IPS-15b (cell line): ENCODE measurements around the gene GNA12.

Source experiments
- H3K27me3 ChIP-seq: one replicate; pipeline ENCODE4 v1.6.1; 2013; ENCODE audit warnings: low read length; ENCODE audit not compliant: control insufficient read depth, insufficient read depth
- H3K36me3 ChIP-seq: one replicate; pipeline ENCODE4 v1.6.1; 2013; ENCODE audit warnings: low read length; ENCODE audit not compliant: control insufficient read depth, insufficient read depth
- H3K4me1 ChIP-seq: one replicate; pipeline ENCODE4 v1.6.1; 2013; ENCODE audit warnings: mild to moderate bottlenecking, low read length; ENCODE audit not compliant: control insufficient read depth, insufficient read depth
- H3K4me3 ChIP-seq: one replicate; pipeline ENCODE4 v1.5.1; 2013; ENCODE audit warnings: low read depth, low read length
- H3K9ac ChIP-seq: one replicate; pipeline ENCODE4 v1.6.1; 2013; ENCODE audit warnings: low read depth, mild to moderate bottlenecking, low read length
- H3K9me3 ChIP-seq: one replicate; pipeline ENCODE4 v1.6.1; 2013; ENCODE audit warnings: mild to moderate bottlenecking, low read length; ENCODE audit not compliant: control insufficient read depth, insufficient read depth

The GNA12 gene

DNA sequence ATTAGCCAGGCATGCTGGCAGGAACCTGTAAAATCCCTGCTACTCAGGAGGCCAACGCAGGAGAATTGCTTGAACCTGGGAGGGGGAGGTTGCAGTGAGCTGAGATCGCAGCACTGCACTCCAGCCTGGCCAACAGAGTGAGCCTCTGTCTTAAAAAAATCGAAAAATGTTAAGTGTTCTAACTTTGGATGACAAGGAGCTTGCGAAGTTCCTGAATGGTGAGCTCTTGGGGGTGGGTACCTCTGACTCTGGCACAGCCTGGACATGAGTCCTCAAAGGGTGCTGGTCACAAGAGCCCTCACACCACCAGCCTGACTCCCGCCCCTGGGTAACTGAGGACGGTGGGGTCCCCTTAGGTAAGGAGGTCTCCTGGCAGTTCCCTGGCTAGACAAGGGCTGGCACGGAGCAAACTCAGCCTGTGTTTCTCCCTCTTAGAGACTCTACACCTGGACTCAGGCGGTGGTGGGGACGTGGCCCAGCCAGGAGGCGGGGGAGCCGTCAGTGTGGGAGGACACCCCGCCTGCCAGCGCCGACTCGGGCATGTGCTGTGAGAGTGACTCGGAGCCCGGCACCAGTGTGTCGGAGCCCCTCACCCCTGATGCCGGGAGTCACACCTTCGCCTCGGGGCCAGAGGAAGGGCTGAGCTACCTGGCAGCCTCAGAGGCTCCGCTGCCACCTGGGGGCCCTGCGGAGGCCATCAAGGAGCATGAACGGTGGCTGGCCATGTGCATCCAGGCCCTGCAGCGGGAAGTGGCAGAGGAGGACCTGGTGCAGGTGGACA, 132.0 kb downstream of the GNA12 start:
- Histone ChIP-seq H3K36me3 (peaks cover 12% of the 10 kb centered on the region), H3K9me3 (no peaks in the 10 kb centered on the region), H3K27me3 (no peaks in the 10 kb centered on the region), H3K4me1 (no peaks in the 10 kb centered on the region), H3K9ac (no peak overlapping the region), H3K4me3 (no peak overlapping the region)

DNA sequence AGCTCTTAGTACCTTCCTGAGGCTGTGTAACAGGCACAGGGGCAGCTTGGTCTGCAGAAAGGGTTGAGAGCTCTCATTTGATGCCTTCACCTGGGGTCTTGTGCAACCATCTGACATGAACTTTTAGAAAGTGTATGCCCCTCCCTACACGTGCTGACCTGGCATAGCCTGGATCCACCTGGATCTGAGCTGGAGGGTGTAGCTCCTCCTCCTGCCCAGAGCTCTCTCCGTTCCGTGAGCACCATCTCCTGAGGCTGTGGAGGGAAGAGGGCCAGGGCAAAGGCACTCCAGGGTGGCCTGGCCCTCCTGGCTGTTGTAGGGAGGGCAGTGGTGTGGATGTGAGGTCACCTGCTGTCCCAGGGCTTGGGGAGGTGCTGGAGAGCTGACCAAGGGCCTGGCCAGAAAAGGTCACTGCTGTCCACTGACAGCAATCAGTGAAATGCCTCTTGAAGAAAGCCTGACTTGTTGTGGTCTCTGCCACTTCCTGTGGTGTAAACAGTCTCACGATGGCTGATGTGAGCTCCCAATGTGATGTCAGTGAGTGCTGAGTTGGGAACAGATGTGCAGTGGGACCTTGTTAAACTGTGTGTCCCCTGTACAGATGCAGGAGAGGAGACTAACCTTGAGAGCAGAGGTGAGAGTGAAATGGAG, 133.1 kb downstream of the GNA12 start:
- Histone ChIP-seq H3K36me3 (peaks cover 10% of the 10 kb centered on the region), H3K4me3 (no peak overlapping the region), H3K9me3 (no peaks in the 10 kb centered on the region), H3K9ac (no peak overlapping the region), H3K4me1 (no peaks in the 10 kb centered on the region), H3K27me3 (no peaks in the 10 kb centered on the region)

DNA sequence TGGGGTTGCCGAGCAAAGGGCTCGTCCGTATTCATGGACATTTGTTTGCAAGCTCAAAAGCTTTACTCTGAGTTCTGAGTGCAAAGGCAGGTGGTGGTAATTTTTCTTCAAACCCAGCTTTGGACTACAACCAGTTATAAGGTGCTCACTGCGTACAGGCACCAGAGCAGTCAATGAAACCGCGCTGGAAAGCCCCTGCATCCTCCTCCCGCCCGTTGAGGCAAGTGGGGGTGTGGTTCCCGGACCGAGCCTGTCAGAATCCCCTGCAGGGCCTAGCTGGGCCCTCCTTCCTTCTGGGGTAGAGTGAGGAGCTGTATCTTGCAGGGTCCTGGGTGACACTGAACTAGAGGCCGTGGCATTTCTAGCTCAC, 133.8 kb downstream of the GNA12 start:
- H3K4me1 ChIP-seq = no peaks in the 10 kb centered on the region
- H3K27me3 ChIP-seq = no peaks in the 10 kb centered on the region
- no peaks in the 10 kb centered on the region for H3K9me3 ChIP-seq
- peaks cover 9% of the 10 kb centered on the region for H3K36me3 ChIP-seq
- H3K4me3 ChIP-seq = no peak overlapping the region
- peak overlapping the region; percentile 24 for H3K9ac ChIP-seq

DNA sequence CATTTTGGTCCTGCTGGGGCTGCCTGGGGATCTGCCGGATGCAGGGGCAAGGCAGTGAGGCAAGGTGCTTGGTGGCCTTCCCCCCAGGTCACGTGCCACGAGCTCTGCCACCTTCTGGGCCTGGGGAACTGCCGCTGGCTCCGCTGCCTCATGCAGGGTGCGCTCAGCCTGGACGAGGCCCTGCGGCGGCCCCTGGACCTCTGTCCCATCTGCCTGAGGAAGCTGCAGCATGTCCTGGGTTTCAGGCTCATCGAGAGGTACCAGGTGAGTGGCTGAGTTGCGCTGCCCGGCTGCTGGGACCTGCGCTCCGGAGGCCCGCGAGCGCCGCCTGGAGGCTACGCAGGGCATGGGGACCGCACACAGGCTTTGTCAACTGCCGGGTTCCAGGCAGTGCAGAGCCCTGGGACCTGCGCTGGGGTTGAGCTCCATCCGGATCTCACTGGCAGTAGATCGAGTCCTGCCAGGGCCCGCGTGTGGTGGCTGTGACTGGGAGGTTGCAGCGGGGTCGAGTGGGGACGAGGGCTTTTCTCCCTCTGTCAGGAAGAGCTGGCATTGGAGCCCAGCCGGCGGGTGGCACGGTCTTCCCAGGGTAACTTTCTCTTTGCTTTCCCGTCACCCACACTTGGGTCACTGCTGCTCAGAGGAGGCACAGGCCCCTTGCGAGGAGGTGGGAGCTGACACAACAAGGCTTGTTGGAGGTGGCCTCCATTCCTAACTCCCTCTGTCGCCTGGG, 134.4 kb downstream of the GNA12 start:
- Histone ChIP-seq H3K9ac (peak overlapping the region; percentile 24), H3K36me3 (peaks cover 8% of the 10 kb centered on the region), H3K27me3 (no peaks in the 10 kb centered on the region), H3K4me1 (no peaks in the 10 kb centered on the region), H3K4me3 (no peak overlapping the region), H3K9me3 (no peaks in the 10 kb centered on the region)

DNA sequence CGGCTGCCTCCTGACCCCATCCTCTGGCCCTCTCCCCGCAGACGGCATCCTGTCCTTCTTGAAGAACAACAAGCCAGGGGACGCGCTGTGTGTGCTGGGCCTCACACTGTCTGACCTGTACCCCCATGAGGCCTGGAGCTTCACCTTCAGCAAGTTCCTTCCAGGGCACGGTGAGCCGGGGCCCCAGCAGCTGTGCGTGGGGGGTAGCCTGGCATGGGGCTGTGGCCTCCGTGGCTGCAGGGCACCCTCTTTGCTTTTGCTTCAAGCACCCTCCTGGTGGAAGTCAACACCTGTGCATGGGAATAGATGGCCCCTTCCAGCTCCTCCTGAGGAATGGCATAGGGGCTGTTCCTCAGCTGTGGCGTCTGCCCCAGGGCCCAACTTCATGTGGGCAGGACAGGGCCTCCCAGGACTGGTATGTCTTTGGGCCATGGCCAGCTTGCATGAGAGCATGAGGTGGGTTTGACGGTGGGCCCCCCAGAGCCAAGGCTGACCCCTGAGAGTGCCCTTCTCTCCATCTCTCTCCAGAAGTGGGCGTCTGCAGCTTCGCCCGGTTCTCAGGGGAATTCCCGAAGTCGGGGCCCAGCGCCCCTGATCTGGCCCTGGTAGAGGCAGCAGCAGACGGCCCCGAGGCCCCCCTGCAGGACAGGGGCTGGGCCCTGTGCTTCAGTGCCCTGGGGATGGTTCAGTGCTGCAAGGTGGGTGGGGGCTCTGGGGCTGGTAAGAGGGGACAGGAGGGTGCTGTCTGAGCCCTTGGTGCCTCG, 135.4 kb downstream of the GNA12 start:
- Histone ChIP-seq H3K9me3 (no peaks in the 10 kb centered on the region), H3K36me3 (peaks cover 8% of the 10 kb centered on the region), H3K4me1 (no peaks in the 10 kb centered on the region), H3K9ac (no peak overlapping the region), H3K4me3 (no peak overlapping the region), H3K27me3 (no peaks in the 10 kb centered on the region)

DNA sequence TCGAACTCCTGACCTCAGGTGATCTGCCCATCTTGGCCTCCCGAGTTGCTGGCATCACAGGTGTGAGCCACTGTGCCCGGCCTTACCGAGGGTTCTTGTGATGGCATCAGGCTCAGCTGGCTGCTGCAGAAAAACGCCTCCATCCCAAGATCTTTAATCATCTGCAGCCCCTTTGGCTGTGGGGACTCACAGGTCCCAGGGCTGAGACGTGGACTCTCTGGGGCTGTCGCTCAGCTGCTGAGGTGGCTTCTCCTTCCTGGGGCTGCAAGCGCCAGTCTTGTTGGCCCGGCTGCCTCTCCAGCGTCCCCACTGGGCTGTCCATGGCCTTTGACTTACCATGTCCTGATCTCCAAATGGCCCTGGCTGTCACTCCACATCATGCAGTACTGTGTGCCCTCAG, 136.1 kb downstream of the GNA12 start:
- H3K36me3 ChIP-seq = peaks cover 8% of the 10 kb centered on the region
- H3K4me3 ChIP-seq = no peak overlapping the region
- no peaks in the 10 kb centered on the region for H3K4me1 ChIP-seq
- H3K9ac ChIP-seq = no peak overlapping the region
- no peaks in the 10 kb centered on the region for H3K9me3 ChIP-seq
- no peaks in the 10 kb centered on the region for H3K27me3 ChIP-seq

DNA sequence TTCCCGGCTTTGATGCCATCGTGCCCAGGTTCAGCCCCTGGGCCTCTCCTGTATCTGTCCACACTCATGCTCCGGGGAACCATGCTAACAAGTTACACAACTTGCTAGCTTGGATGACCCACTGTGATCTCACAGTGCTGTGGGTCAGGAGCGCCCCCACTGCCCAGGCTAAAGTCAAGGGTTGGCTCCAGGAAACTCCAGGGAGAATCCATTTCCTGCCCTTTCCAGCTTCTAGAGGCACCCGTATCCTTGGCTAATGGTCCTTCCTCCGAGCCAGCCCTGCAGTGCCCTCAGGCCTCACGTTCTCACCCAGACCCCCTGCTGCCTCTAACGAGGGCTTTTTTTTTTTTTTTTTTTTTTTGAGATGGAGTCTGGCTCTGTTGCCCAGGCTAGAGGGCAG, 136.6 kb downstream of the GNA12 start:
- H3K27me3 ChIP-seq = no peaks in the 10 kb centered on the region
- no peak overlapping the region for H3K9ac ChIP-seq
- no peak overlapping the region for H3K4me3 ChIP-seq
- H3K9me3 ChIP-seq = no peaks in the 10 kb centered on the region
- H3K36me3 ChIP-seq = peaks cover 7% of the 10 kb centered on the region
- no peaks in the 10 kb centered on the region for H3K4me1 ChIP-seq

DNA sequence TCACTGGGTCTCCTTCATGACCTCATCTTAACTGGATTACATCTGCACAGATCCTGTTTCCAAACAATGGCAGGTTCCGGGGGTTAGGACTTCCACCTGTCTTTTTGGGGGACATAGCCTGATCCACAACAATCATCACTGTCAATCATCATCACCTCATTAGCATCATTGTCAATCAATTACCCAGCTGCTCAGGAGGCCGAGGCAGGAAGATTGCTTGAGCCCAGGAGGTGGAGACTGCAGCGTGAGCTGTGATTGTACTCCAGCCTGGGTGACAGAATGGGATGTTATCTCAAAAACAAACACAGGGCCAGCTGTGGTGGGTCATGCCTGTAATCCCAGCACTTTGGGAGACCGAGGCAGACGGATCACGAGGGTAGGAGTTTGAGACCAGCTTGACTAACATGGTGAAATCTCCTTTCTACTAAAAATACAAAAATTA, 137.4 kb downstream of the GNA12 start:
- Histone ChIP-seq H3K9me3 (no peaks in the 10 kb centered on the region), H3K9ac (no peak overlapping the region), H3K27me3 (no peaks in the 10 kb centered on the region), H3K36me3 (peaks cover 2% of the 10 kb centered on the region), H3K4me3 (no peak overlapping the region), H3K4me1 (no peaks in the 10 kb centered on the region)

DNA sequence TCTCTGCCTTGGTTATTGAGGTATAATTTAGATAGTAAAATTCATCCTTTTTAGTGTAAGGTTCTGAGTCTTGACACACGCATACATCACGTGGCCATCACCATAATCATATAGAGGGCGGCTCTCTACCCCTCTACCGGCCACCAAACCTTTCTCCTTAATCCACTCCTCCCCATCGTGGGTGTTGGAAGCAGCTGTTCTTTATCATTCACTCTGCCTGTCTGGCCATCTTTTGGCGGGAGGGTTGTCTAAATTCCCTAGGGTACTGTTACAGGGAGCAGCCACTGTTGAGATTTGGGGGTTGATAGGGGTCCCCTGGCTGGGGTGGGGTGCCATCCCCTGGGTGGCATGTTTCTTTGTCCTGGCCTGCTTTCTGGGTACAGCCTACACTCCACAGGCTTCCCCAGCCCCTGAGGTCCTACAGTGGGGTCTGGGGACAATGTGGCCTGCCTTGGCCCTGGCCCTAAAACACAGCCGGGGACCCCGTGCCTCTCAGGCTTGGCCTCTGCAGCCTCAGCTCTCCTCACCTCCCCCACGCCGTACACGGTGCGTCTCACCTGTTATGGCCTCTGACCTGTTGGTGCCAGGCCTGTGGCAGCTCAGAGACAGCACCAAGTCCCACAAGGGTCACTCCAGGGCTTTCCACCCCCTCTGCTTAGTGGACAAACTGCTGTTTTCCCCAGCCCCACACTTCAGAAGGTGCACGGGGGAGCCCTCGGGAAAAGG, 138.6 kb downstream of the GNA12 start:
- no peak overlapping the region for H3K4me3 ChIP-seq
- no peaks in the 10 kb centered on the region for H3K27me3 ChIP-seq
- no peak overlapping the region for H3K9ac ChIP-seq
- H3K9me3 ChIP-seq = no peaks in the 10 kb centered on the region
- no peaks in the 10 kb centered on the region for H3K36me3 ChIP-seq
- no peaks in the 10 kb centered on the region for H3K4me1 ChIP-seq

DNA sequence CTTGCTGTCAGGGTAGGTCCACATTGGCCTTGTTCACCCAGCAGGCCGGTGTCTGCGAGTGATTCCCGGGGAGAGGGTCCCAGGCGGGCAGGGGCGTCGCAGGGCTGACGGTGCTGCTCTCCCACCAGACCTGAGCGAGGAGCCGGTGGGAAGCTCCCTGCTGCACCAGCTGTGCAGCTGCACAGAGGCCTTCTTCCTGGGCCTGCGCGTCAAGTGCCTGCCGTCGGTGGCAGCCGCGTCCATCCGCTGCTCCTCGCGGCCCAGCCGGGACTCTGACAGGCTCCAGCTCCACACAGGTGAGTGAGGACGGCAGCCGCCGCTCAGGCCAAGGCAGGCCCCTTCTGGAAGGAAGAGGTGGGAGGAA, 141.5 kb downstream of the GNA12 start:
- H3K9me3 ChIP-seq = no peaks in the 10 kb centered on the region
- no peaks in the 10 kb centered on the region for H3K4me1 ChIP-seq
- H3K4me3 ChIP-seq = no peak overlapping the region
- no peaks in the 10 kb centered on the region for H3K27me3 ChIP-seq
- no peak overlapping the region for H3K9ac ChIP-seq
- H3K36me3 ChIP-seq = no peaks in the 10 kb centered on the region
